ENCODE results near the gene BLID.

- TF ChIP-seq CTCF (conservative IDR thresholded peaks at IDR 0.05; ENCODE audit: low read depth, low read length), result no peak
- TF ChIP-seq EZH2 (IDR thresholded peaks at IDR 0.05; ENCODE audit: low read length, unreplicated experiment), result no peak
- TF ChIP-seq EZH2phosphoT487 (IDR thresholded peaks at IDR 0.05; ENCODE audit: borderline replicate concordance, low read length), result no peak
Measured at GRCh38 chr11:122139595-122139866, 23.5 kb upstream of the BLID start.

Data from PC-3 (cell line).